TTC549 (cell line): ENCODE results near the gene NDP.

Source experiments
- FAIRE-seq: peaks from 2 replicates; lab custom pipeline; 2012; peaks lifted over from hg19 to GRCh38; lab: Jason Lieb, UNC

The NDP gene, protein sequence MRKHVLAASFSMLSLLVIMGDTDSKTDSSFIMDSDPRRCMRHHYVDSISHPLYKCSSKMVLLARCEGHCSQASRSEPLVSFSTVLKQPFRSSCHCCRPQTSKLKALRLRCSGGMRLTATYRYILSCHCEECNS

DNA sequence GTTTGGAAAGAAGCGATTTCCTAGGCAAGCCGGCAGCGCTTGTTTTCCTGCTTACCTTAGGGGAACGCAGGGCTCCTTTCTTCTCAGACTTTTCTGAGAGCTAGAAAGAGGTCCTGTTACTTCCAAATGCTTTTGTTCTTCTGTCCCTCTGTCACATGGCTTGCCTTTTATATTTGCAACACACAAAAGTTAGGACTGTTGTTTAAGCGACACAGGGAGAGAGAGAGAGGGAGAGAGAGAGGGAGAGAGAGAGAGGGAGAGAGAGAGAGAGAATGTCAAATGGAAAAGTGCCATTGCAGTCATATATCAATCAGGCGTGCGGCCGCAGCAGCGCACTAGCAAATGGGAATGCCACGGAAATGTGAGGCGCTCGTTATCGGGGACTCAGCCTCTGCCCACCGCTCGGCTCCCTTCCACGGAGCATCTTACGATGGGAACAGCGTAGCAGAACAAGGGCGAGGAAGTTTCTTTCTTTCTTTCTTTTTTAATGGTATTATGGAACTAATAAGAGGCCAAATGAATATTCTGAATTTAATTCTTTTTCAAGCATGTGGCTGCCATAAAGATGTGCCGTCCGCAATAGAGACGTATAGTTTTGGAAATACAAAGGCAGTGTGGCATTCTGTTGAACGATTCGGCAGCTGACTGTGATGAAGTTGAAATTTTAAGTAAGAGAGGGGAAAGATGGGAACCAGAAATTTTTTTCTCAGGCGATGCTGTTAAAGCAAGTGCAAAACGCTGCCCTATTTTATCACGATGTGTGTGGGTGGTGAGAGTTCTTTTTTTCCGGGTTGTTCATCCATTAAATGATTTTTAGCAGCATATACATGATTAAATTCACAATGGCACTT is at the start of gene NDP:
TSS of gene NDP (minus strand) at position 142 of the 851 bp plus-strand sequence. CDS start 14,745 bp downstream, outside the sequence.
- FAIRE-seq: no peak

DNA sequence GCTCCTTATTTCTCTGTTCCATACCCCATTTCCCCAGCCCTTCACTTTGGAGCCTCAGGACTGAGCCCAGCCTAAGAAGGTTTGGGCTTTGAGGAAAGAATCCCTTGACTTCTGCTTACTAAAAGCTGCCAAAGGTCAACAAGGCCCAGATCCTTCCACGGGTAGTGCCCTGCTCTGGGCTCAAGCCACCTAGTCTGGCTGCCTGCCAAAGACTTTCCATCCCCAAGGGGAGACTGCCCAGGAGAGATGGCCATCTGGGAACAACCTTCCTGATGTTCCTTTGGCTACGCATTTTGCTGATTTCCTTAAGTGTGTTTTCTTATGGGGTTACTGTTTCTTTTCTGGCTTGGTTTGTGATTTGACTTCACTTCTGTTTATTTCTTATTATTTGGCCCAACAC is 49.8 kb upstream of the NDP start:
- no peak for FAIRE-seq

DNA sequence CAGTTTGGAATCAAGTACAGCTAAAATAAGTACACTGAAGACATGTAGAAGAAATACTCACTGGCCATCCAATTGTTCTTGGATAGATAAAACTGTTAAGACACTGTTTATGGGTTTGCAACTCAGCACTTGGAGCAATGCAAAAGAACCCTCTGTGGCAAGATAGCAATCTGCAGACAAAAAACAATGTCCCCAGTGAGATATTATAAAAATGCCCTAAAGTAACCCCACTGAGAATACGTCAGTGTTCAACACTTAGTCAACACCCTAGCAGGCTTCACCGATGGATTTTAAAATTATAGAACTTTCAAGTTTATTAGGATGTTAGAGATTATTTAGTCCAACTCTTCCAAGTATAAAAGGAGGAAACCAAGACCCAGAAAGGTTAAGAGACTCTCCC is 47.5 kb upstream of the NDP start:
- FAIRE-seq: no peak

DNA sequence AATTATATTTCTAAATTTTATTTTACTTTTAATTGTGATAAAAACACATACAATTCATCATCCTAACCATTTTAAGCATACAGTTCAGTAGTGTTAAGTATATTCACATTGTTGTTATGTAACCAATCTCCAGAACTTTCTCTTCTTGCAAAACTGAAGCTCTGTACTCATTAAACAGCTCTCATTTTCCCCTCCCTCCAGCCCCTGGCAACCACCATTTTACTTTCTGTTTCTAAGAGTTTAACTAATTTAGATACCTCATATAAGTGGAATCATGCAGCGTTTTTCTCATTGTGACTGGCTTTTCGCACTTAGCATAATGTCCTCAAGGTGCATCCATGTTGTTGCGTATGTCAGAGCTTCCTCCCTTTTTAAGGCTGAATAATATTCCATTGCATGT is 46.7 kb upstream of the NDP start:
- no peak for FAIRE-seq

- FAIRE-seq: no peak
These were observed 44.5 kb upstream of the NDP start for GRCh38 chrX:44017676-44018075.

GRCh38 chrX:44016906-44017305 is 43.7 kb upstream of the NDP start:
- no peak for FAIRE-seq

- no peak for FAIRE-seq
These were observed 39.4 kb upstream of the NDP start for GRCh38 chrX:44012484-44013096.

- no peak for FAIRE-seq
These were observed 38.3 kb upstream of the NDP start for GRCh38 chrX:44011506-44011905.

GRCh38 chrX:44010626-44011025 is 37.4 kb upstream of the NDP start:
- FAIRE-seq: no peak

DNA sequence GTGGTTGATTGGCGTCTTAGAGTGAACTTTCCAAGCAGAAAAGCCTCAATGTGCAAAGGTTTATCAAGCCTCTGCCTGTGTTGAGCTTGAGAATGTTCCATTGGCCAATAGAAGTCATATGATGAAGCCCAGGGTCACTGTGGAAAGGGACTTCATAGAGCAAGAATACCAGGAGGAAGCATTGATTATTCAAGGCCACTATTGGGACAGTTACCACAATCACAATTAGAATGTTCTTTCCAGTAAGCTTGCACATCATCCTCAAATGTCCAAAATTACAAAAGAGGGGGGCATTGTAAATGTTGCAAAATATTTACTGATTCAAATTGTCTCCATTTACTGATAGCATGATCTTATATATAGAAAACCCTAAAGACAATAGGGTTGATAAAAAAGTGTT is 32.9 kb upstream of the NDP start:
- no peak for FAIRE-seq

- FAIRE-seq: no peak
These were observed 30.8 kb upstream of the NDP start for GRCh38 chrX:44003975-44004374.

- no peak for FAIRE-seq
These were observed 29.4 kb upstream of the NDP start for GRCh38 chrX:44002567-44002966.

GRCh38 chrX:43998374-43998773 is 25.2 kb upstream of the NDP start:
- no peak for FAIRE-seq

DNA sequence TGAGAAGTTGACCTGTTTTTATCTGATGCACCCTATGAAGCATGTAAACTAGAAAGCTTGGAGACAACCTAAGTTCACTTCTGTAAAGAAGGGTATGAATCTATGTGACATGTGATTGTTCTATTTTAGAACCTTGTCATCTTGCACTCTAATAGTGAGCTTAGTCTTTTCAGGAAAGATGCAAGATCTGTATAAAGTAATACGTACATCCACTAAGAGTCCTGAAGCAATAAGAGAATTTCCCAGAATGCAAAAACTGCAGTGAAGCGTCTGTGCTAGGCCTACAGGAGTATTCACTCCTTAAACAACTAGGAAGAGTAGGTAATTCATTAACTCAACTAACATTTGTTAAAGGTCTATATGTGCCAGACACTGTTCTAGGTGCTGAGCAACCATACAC is 23.3 kb upstream of the NDP start:
- FAIRE-seq: no peak

DNA sequence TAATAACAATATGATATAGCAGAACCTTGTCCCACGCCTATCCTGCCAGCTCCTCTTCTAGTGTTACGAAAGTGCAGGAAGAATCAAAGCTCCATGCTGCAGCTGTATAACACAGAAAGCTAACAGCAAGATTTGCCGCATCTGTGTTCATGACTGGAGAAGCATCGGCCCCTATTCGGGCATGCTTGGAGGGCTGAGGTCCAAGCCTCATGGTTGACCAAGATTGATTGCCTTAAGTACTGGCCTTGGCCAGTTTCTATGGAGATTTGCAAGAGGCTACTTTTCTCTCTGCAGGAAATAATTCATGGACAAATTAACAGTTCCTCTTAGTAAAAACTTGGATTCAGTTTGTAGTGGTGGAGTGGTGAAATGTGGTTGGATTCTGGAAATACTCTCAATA is 12.9 kb upstream of the NDP start:
- FAIRE-seq: no peak

DNA sequence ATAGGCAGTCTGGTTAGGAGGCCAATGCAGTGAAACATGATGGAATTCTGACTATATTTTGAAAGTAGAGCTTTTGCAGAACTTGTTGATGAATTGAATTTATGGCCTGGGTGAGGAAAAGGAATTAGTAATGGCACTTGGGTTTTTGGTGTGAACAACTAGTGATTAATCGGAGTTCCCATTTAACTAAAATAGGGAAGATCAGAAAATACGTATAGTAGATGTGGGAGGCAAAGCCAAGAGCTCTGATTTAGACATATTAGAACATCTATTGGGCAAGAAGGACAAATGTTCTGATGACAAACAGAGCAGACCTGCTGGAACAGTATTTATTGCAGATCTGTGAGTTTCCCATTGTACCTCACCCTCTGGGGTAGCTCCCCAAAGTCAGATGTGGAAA is 12.3 kb upstream of the NDP start:
- no peak for FAIRE-seq

DNA sequence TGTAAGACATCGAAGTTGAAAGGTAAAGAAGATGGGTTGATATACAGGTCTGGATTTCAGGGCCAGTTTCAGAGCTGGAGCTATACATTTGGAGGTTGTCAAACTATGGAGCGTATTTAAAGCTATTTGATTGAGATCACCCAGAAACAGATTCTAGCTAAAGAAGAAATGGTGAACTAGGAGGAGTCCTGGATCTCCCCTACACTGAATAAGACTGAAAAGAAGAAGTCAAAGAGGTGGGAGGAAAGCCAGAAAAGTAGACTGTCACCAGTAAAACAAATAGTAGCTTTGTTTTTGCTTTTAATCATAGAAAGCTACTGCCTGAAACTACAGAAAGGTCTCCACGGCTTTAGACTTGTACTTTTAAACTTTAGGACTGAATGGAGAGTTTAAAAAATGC is 5.0 kb upstream of the NDP start:
- no peak for FAIRE-seq

GRCh38 chrX:43976205-43976604 is 3.0 kb upstream of the NDP start:
- FAIRE-seq: no peak

- no peak for FAIRE-seq
These were observed 2.6 kb upstream of the NDP start for GRCh38 chrX:43975796-43976195.

- FAIRE-seq: no peak
These were observed 1.7 kb upstream of the NDP start for GRCh38 chrX:43974741-43975465.

DNA sequence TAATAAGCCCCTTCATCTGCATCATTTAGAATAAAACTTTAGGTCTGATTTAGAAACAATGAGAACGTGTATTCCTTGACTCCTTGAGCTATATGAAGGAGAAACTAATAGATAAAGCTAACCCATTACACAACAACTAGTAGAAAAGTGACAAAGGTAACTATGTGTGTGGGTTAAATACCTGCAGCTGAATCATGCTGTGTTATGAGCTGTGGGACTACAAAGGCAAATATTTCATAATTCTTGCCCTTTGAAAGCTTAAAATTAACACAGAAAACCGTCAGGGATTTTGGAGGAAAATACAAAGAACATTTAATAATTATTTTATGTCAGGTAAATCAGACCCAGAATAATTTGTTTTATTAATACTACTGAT is 898 bp upstream of the NDP start:
- FAIRE-seq: no peak

GRCh38 chrX:43971966-43972961 is 926 bp downstream of the NDP start:
- no peak for FAIRE-seq
